Measurements from ENCODE around the gene MEIS3.

The MEIS3 gene

DNA sequence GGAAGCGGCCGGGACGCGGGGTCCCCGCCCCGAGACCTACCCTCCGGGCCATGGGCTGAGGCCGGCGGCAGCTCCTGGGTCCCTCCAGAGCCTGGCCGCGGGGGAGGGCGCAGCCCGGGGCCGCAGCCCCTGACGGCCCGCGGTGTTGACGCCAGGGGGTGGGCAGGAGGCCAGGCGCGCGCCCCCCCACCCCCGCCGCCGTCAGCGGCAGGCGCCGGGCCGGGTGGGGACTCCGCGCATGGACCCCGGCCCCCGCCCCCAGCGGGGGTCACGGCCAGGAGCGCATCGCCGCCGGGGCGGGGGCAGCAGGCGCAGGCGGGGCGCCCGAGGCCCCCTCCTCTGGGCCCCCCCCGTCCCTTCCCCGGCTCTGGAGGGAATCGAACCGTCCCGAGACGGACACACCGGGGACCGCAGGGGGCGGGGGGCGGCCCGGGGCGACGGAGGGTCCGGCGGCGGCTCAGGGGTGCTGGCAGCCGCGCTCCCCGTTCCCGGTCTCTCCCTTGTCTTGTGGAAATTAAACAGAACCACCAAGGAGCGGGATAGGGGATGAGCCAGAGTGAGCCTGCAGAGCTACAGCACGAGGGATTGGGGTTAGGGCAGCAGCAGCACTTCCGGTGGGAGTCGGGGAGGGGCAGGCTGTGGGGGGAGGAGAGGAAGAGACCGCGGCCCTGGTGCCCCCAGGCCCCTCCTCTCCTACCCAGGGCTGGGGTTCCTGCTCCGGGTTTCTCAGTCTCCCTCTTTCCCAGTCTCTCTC lies at the start of gene MEIS3:
MEIS3 (minus strand) TSS at position 498 of the 754 bp plus-strand sequence; CDS start at position 52, 446 bp downstream.
- TF ChIP-seq EZH2phosphoT487 (IDR thresholded peaks at IDR 0.05; ENCODE audit: low read length), result no peak
- TF ChIP-seq, protein P1, sequence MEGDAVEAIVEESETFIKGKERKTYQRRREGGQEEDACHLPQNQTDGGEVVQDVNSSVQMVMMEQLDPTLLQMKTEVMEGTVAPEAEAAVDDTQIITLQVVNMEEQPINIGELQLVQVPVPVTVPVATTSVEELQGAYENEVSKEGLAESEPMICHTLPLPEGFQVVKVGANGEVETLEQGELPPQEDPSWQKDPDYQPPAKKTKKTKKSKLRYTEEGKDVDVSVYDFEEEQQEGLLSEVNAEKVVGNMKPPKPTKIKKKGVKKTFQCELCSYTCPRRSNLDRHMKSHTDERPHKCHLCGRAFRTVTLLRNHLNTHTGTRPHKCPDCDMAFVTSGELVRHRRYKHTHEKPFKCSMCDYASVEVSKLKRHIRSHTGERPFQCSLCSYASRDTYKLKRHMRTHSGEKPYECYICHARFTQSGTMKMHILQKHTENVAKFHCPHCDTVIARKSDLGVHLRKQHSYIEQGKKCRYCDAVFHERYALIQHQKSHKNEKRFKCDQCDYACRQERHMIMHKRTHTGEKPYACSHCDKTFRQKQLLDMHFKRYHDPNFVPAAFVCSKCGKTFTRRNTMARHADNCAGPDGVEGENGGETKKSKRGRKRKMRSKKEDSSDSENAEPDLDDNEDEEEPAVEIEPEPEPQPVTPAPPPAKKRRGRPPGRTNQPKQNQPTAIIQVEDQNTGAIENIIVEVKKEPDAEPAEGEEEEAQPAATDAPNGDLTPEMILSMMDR (IDR thresholded peaks at IDR 0.05; ENCODE audit: low read length), result no peak
- no peak for TF ChIP-seq EZH2 (optimal IDR thresholded peaks at IDR 0.05; ENCODE audit: low read depth, low read length)
- no peaks in the 10 kb centered on the region for H3K79me2 ChIP-seq (ENCODE audit: low read length)
- no peaks in the 10 kb centered on the region for H3K9me3 ChIP-seq (replicated peaks; ENCODE audit: insufficient read depth, low read length)
- H3K4me3 ChIP-seq (ENCODE audit: low read length), result no peak within 1 kb of the TSS
- H3K9me2 ChIP-seq (replicated peaks; ENCODE audit: insufficient read depth, low read length), result no peaks in the 10 kb centered on the region
- no peak within 1 kb of the TSS for H2AFZ ChIP-seq (ENCODE audit: low read length)
- H4K20me1 ChIP-seq (ENCODE audit: insufficient read depth, low read length), result no peaks in the 10 kb centered on the region
- H3K36me3 ChIP-seq (replicated peaks; ENCODE audit: insufficient read depth, low read length), result no peaks in the 10 kb centered on the region
- H3F3A ChIP-seq (ENCODE audit: insufficient read depth, low read length), result no peaks in the 10 kb centered on the region
- H3K4me2 ChIP-seq (ENCODE audit: low read depth, low read length), result no peak within 1 kb of the TSS
- no peaks in the 10 kb centered on the region for H3K4me1 ChIP-seq (ENCODE audit: low read length)
- H3K27me3 ChIP-seq (replicated peaks; ENCODE audit: insufficient read depth, low read length), result peaks cover 93% of the 10 kb centered on the region
- DNase-seq, result no peak
- H3K9ac ChIP-seq (ENCODE audit: low read length), result no peak within 1 kb of the TSS
- no peak within 1 kb of the TSS for H3K27ac ChIP-seq (ENCODE audit: low read length)

DNA sequence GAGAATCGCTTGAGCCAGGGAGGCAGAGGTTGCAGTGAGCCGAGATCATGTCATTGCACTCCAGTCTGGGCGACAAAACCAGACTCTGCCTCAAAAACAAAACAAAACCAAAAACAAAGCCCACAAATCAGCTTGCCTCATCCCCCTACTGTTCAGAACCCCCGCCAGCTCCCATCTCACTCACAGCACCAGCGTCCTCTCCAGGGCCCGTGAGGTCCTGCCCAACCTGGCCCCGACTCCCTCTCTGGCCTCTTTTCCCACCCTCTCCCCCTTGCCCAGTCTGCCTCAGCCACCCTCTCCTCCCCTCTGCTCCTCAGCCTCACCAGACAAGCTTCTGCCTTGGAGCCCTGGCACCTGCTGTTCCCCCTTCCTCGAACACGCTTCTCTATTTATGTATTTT lies 48.6 kb upstream of the MEIS3 start:
- H3K4me1 ChIP-seq (ENCODE audit: low read length), result no peaks in the 10 kb centered on the region
- H4K20me1 ChIP-seq (ENCODE audit: insufficient read depth, low read length), result no peaks in the 10 kb centered on the region
- H3K9me3 ChIP-seq (replicated peaks; ENCODE audit: insufficient read depth, low read length), result no peaks in the 10 kb centered on the region
- no peak overlapping the region for H3K9ac ChIP-seq (ENCODE audit: low read length)
- no peak overlapping the region for H3K4me3 ChIP-seq (ENCODE audit: low read length)
- H3K79me2 ChIP-seq (ENCODE audit: low read length), result no peaks in the 10 kb centered on the region
- H3F3A ChIP-seq (ENCODE audit: insufficient read depth, low read length), result no peaks in the 10 kb centered on the region
- H3K27me3 ChIP-seq (replicated peaks; ENCODE audit: insufficient read depth, low read length), result peaks cover 94% of the 10 kb centered on the region
- no peak for DNase-seq
- H3K36me3 ChIP-seq (replicated peaks; ENCODE audit: insufficient read depth, low read length), result no peaks in the 10 kb centered on the region
- H2AFZ ChIP-seq (ENCODE audit: low read length), result no peak overlapping the region
- no peak for TF ChIP-seq EZH2phosphoT487 (IDR thresholded peaks at IDR 0.05; ENCODE audit: low read length)
- TF ChIP-seq EZH2 (optimal IDR thresholded peaks at IDR 0.05; ENCODE audit: low read depth, low read length), result no peak
- TF ChIP-seq, protein P1 (IDR thresholded peaks at IDR 0.05; ENCODE audit: low read length), result no peak
- H3K9me2 ChIP-seq (replicated peaks; ENCODE audit: insufficient read depth, low read length), result no peaks in the 10 kb centered on the region
- no peak overlapping the region for H3K27ac ChIP-seq (ENCODE audit: low read length)
- no peak overlapping the region for H3K4me2 ChIP-seq (ENCODE audit: low read depth, low read length)

DNA sequence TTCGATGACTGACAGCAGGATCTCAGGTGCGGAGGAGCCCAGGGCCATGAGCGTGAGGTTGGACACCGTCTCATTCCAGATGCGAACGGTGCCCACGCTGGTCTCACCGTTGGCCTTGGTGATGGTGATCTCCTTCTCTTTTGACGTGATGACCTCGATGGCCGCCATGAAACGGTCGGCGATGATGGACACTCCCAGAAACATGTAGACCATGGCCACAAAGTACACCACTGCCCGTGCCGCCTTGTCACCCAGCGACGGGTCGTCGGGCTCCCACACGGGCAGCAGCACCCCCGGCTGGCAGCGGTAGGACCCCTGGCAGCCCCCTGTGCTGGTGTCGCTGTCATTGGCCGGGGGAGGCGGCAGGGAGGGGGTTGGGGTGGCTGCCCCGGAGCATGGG lies 46.6 kb upstream of the MEIS3 start:
- no peak for DNase-seq
- Histone ChIP-seq H3K27ac (ENCODE audit: low read length) (no peak overlapping the region), H3K36me3 (replicated peaks; ENCODE audit: insufficient read depth, low read length) (no peaks in the 10 kb centered on the region), H3K9me3 (replicated peaks; ENCODE audit: insufficient read depth, low read length) (no peaks in the 10 kb centered on the region), H3K9me2 (replicated peaks; ENCODE audit: insufficient read depth, low read length) (no peaks in the 10 kb centered on the region), H3K79me2 (ENCODE audit: low read length) (no peaks in the 10 kb centered on the region), H3K4me3 (ENCODE audit: low read length) (no peak overlapping the region), H3K27me3 (replicated peaks; ENCODE audit: insufficient read depth, low read length) (peaks cover 93% of the 10 kb centered on the region), H3K9ac (ENCODE audit: low read length) (no peak overlapping the region), H2AFZ (ENCODE audit: low read length) (no peak overlapping the region), H4K20me1 (ENCODE audit: insufficient read depth, low read length) (no peaks in the 10 kb centered on the region), H3K4me1 (ENCODE audit: low read length) (no peaks in the 10 kb centered on the region), H3K4me2 (ENCODE audit: low read depth, low read length) (no peak overlapping the region), H3F3A (ENCODE audit: insufficient read depth, low read length) (no peaks in the 10 kb centered on the region)
- TF ChIP-seq EZH2 (optimal IDR thresholded peaks at IDR 0.05; ENCODE audit: low read depth, low read length), result no peak
- TF ChIP-seq, protein P1 (IDR thresholded peaks at IDR 0.05; ENCODE audit: low read length), result no peak
- TF ChIP-seq EZH2phosphoT487 (IDR thresholded peaks at IDR 0.05; ENCODE audit: low read length), result no peak
